ENCODE measurements around the gene OR6J1. TPM values are rescaled to one million over a fixed set of nuclear protein-coding genes. Genes with fewer than 3 reads are reported as not detected.

OR6J1 gene
- total RNA-seq, 1 donor from 2014 or later: not detected

DNA sequence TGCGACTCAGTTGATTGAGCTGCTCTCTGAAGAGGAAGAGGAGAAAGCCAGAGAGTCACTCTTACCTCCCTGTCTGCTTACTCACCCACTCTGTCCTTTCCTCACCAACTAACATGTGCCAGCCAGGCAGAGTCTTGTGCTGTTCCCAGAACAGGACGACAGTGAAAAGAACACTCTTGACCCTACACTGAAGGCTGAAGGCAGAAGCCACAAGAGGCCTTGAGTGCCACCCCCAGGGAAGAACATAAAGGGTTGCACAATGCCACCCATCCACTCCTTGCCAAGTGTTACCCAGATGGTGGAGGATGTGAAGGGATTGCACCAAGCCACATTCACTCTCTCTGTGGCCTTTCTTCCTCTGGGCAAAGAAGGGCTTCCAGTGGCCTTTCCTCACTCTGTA lies 33.2 kb downstream of the OR6J1 start:
- Mint-ChIP-seq H3K27ac (ENCODE audit: unreplicated experiment) (no peak overlapping the region), H3K36me3 (ENCODE audit: unreplicated experiment) (peaks cover 5% of the 10 kb centered on the region), H3K9me3 (ENCODE audit: unreplicated experiment) (peaks cover 4% of the 10 kb centered on the region), H3K4me3 (ENCODE audit: unreplicated experiment) (no peak overlapping the region), H3K4me1 (ENCODE audit: low read depth, unreplicated experiment) (peaks cover 28% of the 10 kb centered on the region), H3K27me3 (ENCODE audit: unreplicated experiment) (no peaks in the 10 kb centered on the region)
- DNase-seq: no peak
- TF ChIP-seq, protein P1, sequence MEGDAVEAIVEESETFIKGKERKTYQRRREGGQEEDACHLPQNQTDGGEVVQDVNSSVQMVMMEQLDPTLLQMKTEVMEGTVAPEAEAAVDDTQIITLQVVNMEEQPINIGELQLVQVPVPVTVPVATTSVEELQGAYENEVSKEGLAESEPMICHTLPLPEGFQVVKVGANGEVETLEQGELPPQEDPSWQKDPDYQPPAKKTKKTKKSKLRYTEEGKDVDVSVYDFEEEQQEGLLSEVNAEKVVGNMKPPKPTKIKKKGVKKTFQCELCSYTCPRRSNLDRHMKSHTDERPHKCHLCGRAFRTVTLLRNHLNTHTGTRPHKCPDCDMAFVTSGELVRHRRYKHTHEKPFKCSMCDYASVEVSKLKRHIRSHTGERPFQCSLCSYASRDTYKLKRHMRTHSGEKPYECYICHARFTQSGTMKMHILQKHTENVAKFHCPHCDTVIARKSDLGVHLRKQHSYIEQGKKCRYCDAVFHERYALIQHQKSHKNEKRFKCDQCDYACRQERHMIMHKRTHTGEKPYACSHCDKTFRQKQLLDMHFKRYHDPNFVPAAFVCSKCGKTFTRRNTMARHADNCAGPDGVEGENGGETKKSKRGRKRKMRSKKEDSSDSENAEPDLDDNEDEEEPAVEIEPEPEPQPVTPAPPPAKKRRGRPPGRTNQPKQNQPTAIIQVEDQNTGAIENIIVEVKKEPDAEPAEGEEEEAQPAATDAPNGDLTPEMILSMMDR (IDR thresholded peaks at IDR 0.05; ENCODE audit: partially characterized antibody, unreplicated experiment): no peak

DNA sequence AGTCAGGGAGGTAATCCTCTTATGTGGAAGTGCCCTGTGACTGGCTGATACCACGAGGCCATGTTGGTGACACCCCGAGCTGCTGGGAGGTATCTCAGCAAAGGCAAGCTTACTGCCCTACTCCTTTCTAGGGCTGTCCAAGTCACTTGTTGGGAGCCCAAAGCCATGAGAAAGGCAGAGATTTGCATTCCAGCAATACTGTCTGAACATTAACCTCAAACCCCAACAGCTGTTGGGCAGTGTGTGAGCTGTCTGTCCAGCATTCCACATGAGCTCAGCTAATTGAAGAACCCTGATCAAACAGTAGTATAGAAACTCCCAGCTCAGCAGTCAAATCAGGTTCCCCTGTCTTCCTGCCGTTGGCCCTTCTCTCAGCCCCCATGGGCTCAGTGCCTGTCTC lies 36.9 kb downstream of the OR6J1 start:
- peaks cover 13% of the 10 kb centered on the region for H3K36me3 Mint-ChIP-seq (ENCODE audit: unreplicated experiment)
- no peak overlapping the region for H3K4me3 Mint-ChIP-seq (ENCODE audit: unreplicated experiment)
- TF ChIP-seq, protein P1 (IDR thresholded peaks at IDR 0.05; ENCODE audit: partially characterized antibody, unreplicated experiment): no peak
- no peaks in the 10 kb centered on the region for H3K9me3 Mint-ChIP-seq (ENCODE audit: unreplicated experiment)
- H3K27ac Mint-ChIP-seq (ENCODE audit: unreplicated experiment): no peak overlapping the region
- DNase-seq: no peak
- H3K4me1 Mint-ChIP-seq (ENCODE audit: low read depth, unreplicated experiment): peaks cover 14% of the 10 kb centered on the region
- peaks cover 2% of the 10 kb centered on the region for H3K27me3 Mint-ChIP-seq (ENCODE audit: unreplicated experiment)

DNA sequence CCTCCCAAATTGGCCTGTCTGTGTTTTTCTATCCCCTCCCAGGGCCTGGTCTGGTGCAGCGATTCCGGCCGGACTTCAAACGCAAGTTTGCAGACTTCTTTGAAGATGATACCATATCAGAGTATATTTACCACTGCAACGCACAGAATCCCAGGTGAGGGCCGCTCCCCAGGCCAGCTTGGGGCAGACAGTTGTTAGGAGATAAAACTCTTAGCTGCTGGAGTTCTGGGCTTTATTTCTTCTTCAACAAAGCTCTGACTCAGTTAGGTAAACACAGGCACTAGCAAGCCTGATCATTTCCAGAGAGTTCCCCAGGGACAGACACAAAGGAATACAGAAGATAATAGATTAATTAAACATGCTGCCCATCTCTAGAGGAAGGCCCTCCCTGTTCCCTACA lies 37.8 kb downstream of the OR6J1 start:
- peaks cover 13% of the 10 kb centered on the region for H3K36me3 Mint-ChIP-seq (ENCODE audit: unreplicated experiment)
- H3K9me3 Mint-ChIP-seq (ENCODE audit: unreplicated experiment): no peaks in the 10 kb centered on the region
- DNase-seq: no peak
- TF ChIP-seq, protein P1 (IDR thresholded peaks at IDR 0.05; ENCODE audit: partially characterized antibody, unreplicated experiment): no peak
- H3K4me1 Mint-ChIP-seq (ENCODE audit: low read depth, unreplicated experiment): peaks cover 5% of the 10 kb centered on the region
- peaks cover 2% of the 10 kb centered on the region for H3K27me3 Mint-ChIP-seq (ENCODE audit: unreplicated experiment)
- H3K27ac Mint-ChIP-seq (ENCODE audit: unreplicated experiment): no peak overlapping the region
- no peak overlapping the region for H3K4me3 Mint-ChIP-seq (ENCODE audit: unreplicated experiment)

DNA sequence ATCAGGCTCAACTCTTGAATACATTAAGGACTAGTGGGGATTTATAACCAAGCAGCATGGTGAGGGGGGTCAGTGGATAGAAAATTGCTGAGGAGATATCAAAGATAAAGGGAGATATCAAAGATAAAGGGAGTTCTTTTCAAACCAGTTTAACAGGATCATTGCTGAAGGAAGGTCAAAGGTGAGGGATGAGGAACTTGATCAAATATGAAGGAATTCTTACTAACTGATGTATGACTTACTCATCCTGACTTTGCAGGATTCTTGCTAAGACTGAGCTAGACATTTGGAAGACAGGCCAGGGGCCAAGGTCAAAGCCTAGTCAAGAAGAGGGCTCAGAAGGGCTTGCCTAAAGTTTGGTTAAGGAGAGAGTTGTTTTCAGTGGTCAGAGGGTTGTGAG lies 41.3 kb downstream of the OR6J1 start:
- Mint-ChIP-seq H3K36me3 (ENCODE audit: unreplicated experiment) (peaks cover 8% of the 10 kb centered on the region), H3K4me3 (ENCODE audit: unreplicated experiment) (no peak overlapping the region), H3K4me1 (ENCODE audit: low read depth, unreplicated experiment) (no peaks in the 10 kb centered on the region), H3K27me3 (ENCODE audit: unreplicated experiment) (peaks cover 2% of the 10 kb centered on the region), H3K27ac (ENCODE audit: unreplicated experiment) (no peak overlapping the region), H3K9me3 (ENCODE audit: unreplicated experiment) (no peaks in the 10 kb centered on the region)
- DNase-seq: no peak
- TF ChIP-seq, protein P1 (IDR thresholded peaks at IDR 0.05; ENCODE audit: partially characterized antibody, unreplicated experiment): no peak

DNA sequence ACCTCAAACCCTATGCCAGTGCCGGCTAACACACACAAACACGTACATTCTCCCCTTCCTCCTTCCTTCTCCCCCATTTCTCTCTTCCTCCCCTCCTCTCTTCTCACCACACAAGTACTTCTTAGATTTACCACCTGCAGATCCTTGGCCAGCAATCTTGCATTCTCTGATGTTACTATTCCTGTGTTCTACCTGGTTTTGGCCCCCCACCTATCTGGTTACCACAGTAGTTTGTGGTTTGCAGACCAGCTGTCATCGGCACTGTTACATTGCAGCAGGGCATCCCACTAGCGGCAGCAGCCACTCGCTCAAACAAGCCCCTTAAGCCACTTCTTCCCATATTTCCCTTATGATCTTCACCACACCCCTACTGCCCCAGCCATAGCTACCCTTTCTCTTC lies 42.2 kb downstream of the OR6J1 start:
- Mint-ChIP-seq H3K27ac (ENCODE audit: unreplicated experiment) (no peak overlapping the region), H3K36me3 (ENCODE audit: unreplicated experiment) (peaks cover 8% of the 10 kb centered on the region), H3K4me1 (ENCODE audit: low read depth, unreplicated experiment) (no peaks in the 10 kb centered on the region), H3K4me3 (ENCODE audit: unreplicated experiment) (no peak overlapping the region), H3K9me3 (ENCODE audit: unreplicated experiment) (no peaks in the 10 kb centered on the region), H3K27me3 (ENCODE audit: unreplicated experiment) (peaks cover 2% of the 10 kb centered on the region)
- TF ChIP-seq, protein P1 (IDR thresholded peaks at IDR 0.05; ENCODE audit: partially characterized antibody, unreplicated experiment): no peak
- DNase-seq: no peak
